NT2/D1 (cell line): ENCODE data around the gene CROCC.
"Not testable (repeated sequence)": the region's sequence is repeated elsewhere in the genome, so short reads cannot be mapped to it uniquely, and the experiment has no call there.

Source experiments
- DNase-seq: peaks from one replicate; pipeline ENCODE4 v3.0.0-alpha.2; 2011; ENCODE audit warnings: low read depth, low spot score
- H3K27me3 ChIP-seq: 2 replicates; pipeline ENCODE4 v1.6.0; 2011; ENCODE audit warnings: mild to moderate bottlenecking; ENCODE audit not compliant: insufficient read length, insufficient read depth
- H3K36me3 ChIP-seq: 2 replicates; pipeline ENCODE4 v1.6.1; 2011; ENCODE audit warnings: mild to moderate bottlenecking, low read length, mixed read lengths; ENCODE audit not compliant: insufficient read depth, insufficient read length
- H3K4me1 ChIP-seq: 2 replicates; pipeline ENCODE4 v1.5.1; 2011; ENCODE audit not compliant: insufficient read depth, insufficient read length
- H3K4me3 ChIP-seq: 2 replicates; pipeline ENCODE4 v1.5.1; 2011; ENCODE audit warnings: low read depth; ENCODE audit not compliant: insufficient read length
- H3K9ac ChIP-seq: 2 replicates; pipeline ENCODE4 v1.6.0; 2011; ENCODE audit warnings: low read depth; ENCODE audit not compliant: insufficient read length
- H3K9me3 ChIP-seq: 2 replicates; pipeline ENCODE4 v1.5.1; 2011; ENCODE audit warnings: mild to moderate bottlenecking, low read length; ENCODE audit not compliant: insufficient read depth
- SUZ12 ChIP-seq: IDR thresholded peaks from 2 replicates; pipeline ENCODE4 v1.6.1; 2011; ENCODE audit not compliant: insufficient read length, insufficient read depth; ENCODE audit errors: extremely low read depth
- YY1 ChIP-seq: IDR thresholded peaks from 2 replicates; pipeline ENCODE4 v1.6.1; 2011; ENCODE audit not compliant: insufficient read length, insufficient read depth
- ZNF274 ChIP-seq: IDR thresholded peaks from 2 replicates; pipeline ENCODE4 v1.6.1; 2011; ENCODE audit warnings: mild to moderate bottlenecking, low read depth, low read length

CROCC gene

GRCh38 chr1:16921391-16922185 is at the start of gene CROCC:
Gene CROCC, plus strand, starts transcription at chr1:16921931. Its CDS starts 88 bp downstream, at chr1:16922019.
- no peaks in the 10 kb centered on the region for H3K9me3 ChIP-seq
- H3K27me3 ChIP-seq: no peaks in the 10 kb centered on the region
- H3K4me1 ChIP-seq: peaks cover 25% of the 10 kb centered on the region
- peak within 1 kb of the TSS; percentile 77 for H3K4me3 ChIP-seq
- DNase-seq: peak; percentile 95
- TF ChIP-seq SUZ12: no peak
- TF ChIP-seq YY1: no peak
- TF ChIP-seq ZNF274: no peak
- peak within 1 kb of the TSS; percentile 85 for H3K9ac ChIP-seq
- peaks cover 8% of the 10 kb centered on the region for H3K36me3 ChIP-seq

GRCh38 chr1:16872152-16873075 is 49.3 kb upstream of the CROCC start:
- H3K4me3 ChIP-seq: peak overlapping the region; percentile 21
- H3K27me3 ChIP-seq, H3K36me3 ChIP-seq, H3K4me1 ChIP-seq, H3K9me3 ChIP-seq, H3K9ac ChIP-seq: not testable (repeated sequence)
- peak; percentile 71 for DNase-seq

GRCh38 chr1:16873076-16873879 is 48.5 kb upstream of the CROCC start:
- H3K36me3 ChIP-seq, H3K4me1 ChIP-seq, H3K9ac ChIP-seq, DNase-seq, H3K4me3 ChIP-seq, H3K9me3 ChIP-seq, H3K27me3 ChIP-seq: not testable (repeated sequence)

- H3K9me3 ChIP-seq, DNase-seq, H3K4me3 ChIP-seq, H3K36me3 ChIP-seq, H3K27me3 ChIP-seq, H3K4me1 ChIP-seq, H3K9ac ChIP-seq: not testable (repeated sequence)
Measured at GRCh38 chr1:16874968-16875765, 46.6 kb upstream of the CROCC start.

- H3K4me1 ChIP-seq, H3K36me3 ChIP-seq, H3K9ac ChIP-seq, DNase-seq, H3K27me3 ChIP-seq, H3K4me3 ChIP-seq, H3K9me3 ChIP-seq: not testable (repeated sequence)
Measured at GRCh38 chr1:16881742-16882141, 40.0 kb upstream of the CROCC start.

GRCh38 chr1:16882986-16883385 is 38.7 kb upstream of the CROCC start:
- H3K36me3 ChIP-seq: no peaks in the 10 kb centered on the region
- no peak for TF ChIP-seq SUZ12
- no peak for TF ChIP-seq ZNF274
- no peak for TF ChIP-seq YY1
- no peaks in the 10 kb centered on the region; the same call in 1 of the 2 replicates for H3K9me3 ChIP-seq
- no peaks in the 10 kb centered on the region for H3K27me3 ChIP-seq
- no peak overlapping the region for H3K4me3 ChIP-seq
- DNase-seq: no peak
- no peak overlapping the region for H3K9ac ChIP-seq
- no peaks in the 10 kb centered on the region for H3K4me1 ChIP-seq

- not testable (repeated sequence) for H3K36me3 ChIP-seq, H3K9me3 ChIP-seq, H3K4me1 ChIP-seq, DNase-seq, H3K9ac ChIP-seq, H3K4me3 ChIP-seq, H3K27me3 ChIP-seq
Measured at GRCh38 chr1:16884487-16884886, 37.2 kb upstream of the CROCC start.
